ENCODE results near the gene DNAJC4.

Gene DNAJC4

DNA sequence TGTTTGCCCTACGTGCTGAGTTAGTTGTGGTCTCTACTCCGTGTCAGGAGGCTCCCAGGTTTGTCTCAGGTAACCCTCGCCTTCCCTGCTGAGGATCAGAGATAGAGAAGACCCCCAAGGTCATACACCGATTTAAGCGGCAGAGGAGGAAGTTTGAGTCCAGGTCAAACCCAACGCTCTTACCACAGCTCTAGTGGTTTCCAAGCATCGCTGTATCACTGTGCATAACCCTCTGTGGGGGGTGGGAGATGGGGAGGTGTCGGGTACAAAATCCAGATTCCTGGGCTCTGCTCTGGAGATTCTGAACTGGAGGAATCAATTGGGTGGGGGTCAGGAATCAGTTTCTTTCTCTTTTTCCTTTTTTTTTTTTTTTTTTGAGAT is 627 bp downstream of the DNAJC4 start:
- peak overlapping the region; percentile 70 for H3K4me3 ChIP-seq (ENCODE audit: low read depth, low read length)
- no peak for TF ChIP-seq CTCF (IDR thresholded peaks at IDR 0.05; ENCODE audit: insufficient read depth, low read depth, low read length, missing control alignments)
- DNase-seq (ENCODE audit: low read depth), result no peak

- no peak for TF ChIP-seq CTCF (IDR thresholded peaks at IDR 0.05; ENCODE audit: insufficient read depth, low read depth, low read length, missing control alignments)
- DNase-seq (ENCODE audit: low read depth), result no peak
- no peak overlapping the region for H3K4me3 ChIP-seq (ENCODE audit: low read depth, low read length)
These were observed 1.2 kb downstream of the DNAJC4 start for GRCh38 chr11:64231546-64231945.

- H3K4me3 ChIP-seq (ENCODE audit: low read depth, low read length), result no peak overlapping the region
- DNase-seq (ENCODE audit: low read depth), result no peak
- TF ChIP-seq CTCF (IDR thresholded peaks at IDR 0.05; ENCODE audit: insufficient read depth, low read depth, low read length, missing control alignments), result no peak
These were observed 2.0 kb downstream of the DNAJC4 start for GRCh38 chr11:64232182-64232966.

DNA sequence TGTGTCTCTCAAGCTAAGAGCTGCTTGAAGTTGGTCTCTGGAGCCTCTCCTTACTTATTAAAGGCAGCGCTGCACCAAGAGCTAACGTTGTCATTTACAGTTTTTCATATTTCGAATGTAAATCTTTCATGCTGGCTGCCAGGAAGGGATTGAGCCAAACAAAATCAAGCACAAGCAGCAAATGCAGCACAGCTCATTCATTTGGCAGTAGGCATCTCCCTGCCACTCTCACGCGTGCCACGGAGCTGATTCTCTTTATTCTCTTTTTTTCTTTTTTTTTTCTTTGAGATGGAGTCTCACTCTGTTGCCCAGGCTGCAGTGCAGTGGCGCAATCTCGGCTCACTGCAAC is 2.6 kb downstream of the DNAJC4 start:
- H3K4me3 ChIP-seq (ENCODE audit: low read depth, low read length), result no peak overlapping the region
- TF ChIP-seq CTCF (IDR thresholded peaks at IDR 0.05; ENCODE audit: insufficient read depth, low read depth, low read length, missing control alignments), result no peak
- DNase-seq (ENCODE audit: low read depth), result no peak

GRCh38 chr11:64233913-64234586 is 3.7 kb downstream of the DNAJC4 start, which contains the start of gene VEGFB:
Gene VEGFB, plus strand, starts transcription at chr11:64234584. Its CDS starts 250 bp downstream, at chr11:64234834.
- DNase-seq (ENCODE audit: low read depth), result peak; percentile 75
- H3K4me3 ChIP-seq (ENCODE audit: low read depth, low read length), result peak within 1 kb of the TSS; percentile 92
- TF ChIP-seq CTCF (IDR thresholded peaks at IDR 0.05; ENCODE audit: insufficient read depth, low read depth, low read length, missing control alignments), result no peak

GRCh38 chr11:64234647-64235379 is 4.5 kb downstream of the DNAJC4 start:
- no peak for TF ChIP-seq CTCF (IDR thresholded peaks at IDR 0.05; ENCODE audit: insufficient read depth, low read depth, low read length, missing control alignments)
- peak overlapping the region; percentile 92 for H3K4me3 ChIP-seq (ENCODE audit: low read depth, low read length)
- DNase-seq (ENCODE audit: low read depth), result peak; percentile 50

All from GM12865 (cell line).